IPS-20b (cell line): ENCODE data around the gene NUDT21.
"Not testable (repeated sequence)": the region's sequence is repeated elsewhere in the genome, so short reads cannot be mapped to it uniquely, and the experiment has no call there.

ENCODE experiments used
- H3K27ac ChIP-seq: one replicate; pipeline ENCODE4 v1.5.1; 2013; ENCODE audit warnings: low read length
- H3K27me3 ChIP-seq: 2 replicates; pipeline ENCODE4 v1.6.1; 2013; ENCODE audit warnings: mild to moderate bottlenecking, low read length, inconsistent platforms; ENCODE audit not compliant: insufficient read depth
- H3K36me3 ChIP-seq: 2 replicates; pipeline ENCODE4 v1.6.1; 2013; ENCODE audit warnings: low read depth, mild to moderate bottlenecking, inconsistent platforms, low read length, moderate library complexity; ENCODE audit not compliant: insufficient read depth
- H3K4me1 ChIP-seq: 2 replicates; pipeline ENCODE4 v1.6.1; 2013; ENCODE audit warnings: mild to moderate bottlenecking, control low read depth, inconsistent platforms, low read length, moderate library complexity; ENCODE audit not compliant: insufficient read depth
- H3K4me3 ChIP-seq: 2 replicates; pipeline ENCODE4 v1.5.1; 2013; ENCODE audit warnings: mild to moderate bottlenecking, low read length, inconsistent platforms
- H3K9ac ChIP-seq: 2 replicates; pipeline ENCODE4 v1.6.1; 2013; ENCODE audit warnings: low read depth, mild to moderate bottlenecking, inconsistent platforms, low read length, moderate library complexity
- H3K9me3 ChIP-seq: 2 replicates; pipeline ENCODE4 v1.6.1; 2013; ENCODE audit warnings: mild to moderate bottlenecking, low read depth, low read length, inconsistent platforms; ENCODE audit not compliant: insufficient read depth

NUDT21 gene

GRCh38 chr16:56411624-56412023 lies 39.5 kb downstream of the NUDT21 start:
- no peak overlapping the region for H3K9ac ChIP-seq

GRCh38 chr16:56411123-56411522 lies 40.0 kb downstream of the NUDT21 start:
- Histone ChIP-seq H3K9ac (no peak overlapping the region), H3K4me3 (no peak overlapping the region), H3K27ac (no peak overlapping the region), H3K36me3 (peaks cover 17% of the 10 kb centered on the region), H3K9me3 (no peaks in the 10 kb centered on the region), H3K27me3 (no peaks in the 10 kb centered on the region), H3K4me1 (peaks cover 5% of the 10 kb centered on the region; the same call in 1 of the 2 replicates)

More at GRCh38 chr16:56411624-56412023, 39.5 kb downstream of the NUDT21 start:
- Histone ChIP-seq H3K27me3 (no peaks in the 10 kb centered on the region), H3K4me1 (peaks cover 5% of the 10 kb centered on the region; the same call in 1 of the 2 replicates), H3K27ac (no peak overlapping the region), H3K4me3 (no peak overlapping the region), H3K36me3 (peaks cover 17% of the 10 kb centered on the region), H3K9me3 (no peaks in the 10 kb centered on the region)

GRCh38 chr16:56409195-56409594 lies 41.9 kb downstream of the NUDT21 start:
- Histone ChIP-seq H3K4me1 (no peaks in the 10 kb centered on the region), H3K4me3 (no peak overlapping the region), H3K36me3 (peaks cover 29% of the 10 kb centered on the region), H3K27ac (no peak overlapping the region), H3K9ac (no peak overlapping the region), H3K27me3 (no peaks in the 10 kb centered on the region), H3K9me3 (no peaks in the 10 kb centered on the region)

GRCh38 chr16:56408379-56409098 lies 42.6 kb downstream of the NUDT21 start:
- no peaks in the 10 kb centered on the region for H3K9me3 ChIP-seq
- no peaks in the 10 kb centered on the region for H3K4me1 ChIP-seq
- no peak overlapping the region for H3K4me3 ChIP-seq
- H3K9ac ChIP-seq = no peak overlapping the region
- H3K27ac ChIP-seq = no peak overlapping the region
- H3K36me3 ChIP-seq = peaks cover 30% of the 10 kb centered on the region
- no peaks in the 10 kb centered on the region for H3K27me3 ChIP-seq

- no peaks in the 10 kb centered on the region for H3K9me3 ChIP-seq
- H3K27me3 ChIP-seq = no peaks in the 10 kb centered on the region
- no peak overlapping the region for H3K4me3 ChIP-seq
- H3K4me1 ChIP-seq = no peaks in the 10 kb centered on the region
- H3K27ac ChIP-seq = no peak overlapping the region
- H3K36me3 ChIP-seq = peaks cover 40% of the 10 kb centered on the region
- H3K9ac ChIP-seq = no peak overlapping the region
Measured at GRCh38 chr16:56405977-56406672, 45.0 kb downstream of the NUDT21 start.

GRCh38 chr16:56401482-56401881 lies 49.6 kb downstream of the NUDT21 start:
- no peak overlapping the region for H3K27ac ChIP-seq
- no peaks in the 10 kb centered on the region for H3K9me3 ChIP-seq
- H3K4me1 ChIP-seq = no peaks in the 10 kb centered on the region
- no peak overlapping the region for H3K9ac ChIP-seq
- no peaks in the 10 kb centered on the region for H3K27me3 ChIP-seq
- peaks cover 23% of the 10 kb centered on the region for H3K36me3 ChIP-seq
- H3K4me3 ChIP-seq = no peak overlapping the region

GRCh38 chr16:56400458-56400857 lies 50.7 kb downstream of the NUDT21 start:
- Histone ChIP-seq H3K9ac (no peak overlapping the region), H3K4me3 (no peak overlapping the region), H3K4me1 (no peaks in the 10 kb centered on the region), H3K36me3 (peaks cover 22% of the 10 kb centered on the region), H3K27ac (no peak overlapping the region), H3K9me3 (no peaks in the 10 kb centered on the region), H3K27me3 (no peaks in the 10 kb centered on the region)

- Histone ChIP-seq H3K27me3 (no peaks in the 10 kb centered on the region), H3K9me3 (no peaks in the 10 kb centered on the region), H3K27ac (no peak overlapping the region), H3K36me3 (peaks cover 14% of the 10 kb centered on the region), H3K4me1 (no peaks in the 10 kb centered on the region), H3K9ac (no peak overlapping the region), H3K4me3 (no peak overlapping the region)
Measured at GRCh38 chr16:56399486-56399885, 51.6 kb downstream of the NUDT21 start.

- Histone ChIP-seq H3K9ac (no peak overlapping the region), H3K36me3 (peaks cover 11% of the 10 kb centered on the region), H3K4me1 (no peaks in the 10 kb centered on the region), H3K4me3 (no peak overlapping the region), H3K27me3 (no peaks in the 10 kb centered on the region), H3K9me3 (no peaks in the 10 kb centered on the region), H3K27ac (no peak overlapping the region)
Measured at GRCh38 chr16:56399047-56399446, 52.1 kb downstream of the NUDT21 start.

- not testable (repeated sequence) for H3K36me3 ChIP-seq, H3K4me3 ChIP-seq
Measured at GRCh38 chr16:56396724-56397123, 54.4 kb downstream of the NUDT21 start.

GRCh38 chr16:56389554-56389953 lies 61.6 kb downstream of the NUDT21 start:
- no peaks in the 10 kb centered on the region for H3K27me3 ChIP-seq
- no peaks in the 10 kb centered on the region for H3K4me1 ChIP-seq
- H3K36me3 ChIP-seq = peaks cover 35% of the 10 kb centered on the region
- no peaks in the 10 kb centered on the region for H3K9me3 ChIP-seq
- no peak overlapping the region for H3K27ac ChIP-seq
- H3K9ac ChIP-seq = no peak overlapping the region
- H3K4me3 ChIP-seq = no peak overlapping the region

More at GRCh38 chr16:56396724-56397123, 54.4 kb downstream of the NUDT21 start:
- H3K9ac ChIP-seq, H3K9me3 ChIP-seq, H3K4me1 ChIP-seq, H3K27me3 ChIP-seq, H3K27ac ChIP-seq: not testable (repeated sequence)

GRCh38 chr16:56388209-56388608 lies 62.9 kb downstream of the NUDT21 start:
- H3K27me3 ChIP-seq = no peaks in the 10 kb centered on the region
- no peak overlapping the region for H3K4me3 ChIP-seq
- H3K4me1 ChIP-seq = no peaks in the 10 kb centered on the region
- no peak overlapping the region for H3K9ac ChIP-seq
- no peaks in the 10 kb centered on the region for H3K9me3 ChIP-seq
- peaks cover 38% of the 10 kb centered on the region for H3K36me3 ChIP-seq
- no peak overlapping the region for H3K27ac ChIP-seq
